OCI-LY1 (cell line): ENCODE measurements around the gene TMOD4.

Experiments
- CTCF ChIP-seq: fragments of 200-600 bp; sonication (generic), shearing (Covaris generic); IDR thresholded peaks from 2 replicates; pipeline ENCODE4 v1.5.1; 2017; ENCODE audit warnings: mild to moderate bottlenecking, antibody characterized with exemption, low read length, moderate library complexity, mixed read lengths
- EZH2 ChIP-seq: fragments of 200-600 bp; sonication (generic), shearing (Covaris generic); IDR thresholded peaks from 2 replicates; pipeline ENCODE4 v1.8.0; 2017; ENCODE audit warnings: borderline replicate concordance, mixed run types, mild to moderate bottlenecking, antibody characterized with exemption, low read length, moderate library complexity, mixed read lengths

GRCh38 chr1:151171190-151171589 lies 4.6 kb downstream of the TMOD4 start:
- no peak for TF ChIP-seq CTCF
- no peak for TF ChIP-seq EZH2
